SU-DHL-6 (cell line): ENCODE measurements around the gene SCN5A.

ENCODE experiments used
- H2AFZ ChIP-seq: fragments of 200-600 bp; sonication (generic); 2 replicates; pipeline ENCODE4 v1.6.1; 2014; ENCODE audit warnings: low read depth, mild to moderate bottlenecking, moderate library complexity, mixed read lengths, antibody characterized with exemption, low read length; ENCODE audit not compliant: severe bottlenecking
- H3F3A ChIP-seq: fragments of 200-600 bp; shearing (Covaris generic); 2 replicates; pipeline ENCODE4 v1.6.0; 2016; ENCODE audit warnings: antibody characterized with exemption, mild to moderate bottlenecking; ENCODE audit not compliant: insufficient read depth
- H3K27ac ChIP-seq: fragments of 200-600 bp; sonication (generic); 2 replicates; pipeline ENCODE4 v1.5.1; 2016; ENCODE audit warnings: low read depth, mild to moderate bottlenecking, low read length, moderate library complexity, mixed read lengths
- H3K27me3 ChIP-seq: fragments of 200-600 bp; sonication (generic), shearing (Covaris generic); 2 replicates; pipeline ENCODE4 v1.6.0; 2014; ENCODE audit warnings: mild to moderate bottlenecking, low read length
- H3K36me3 ChIP-seq: fragments of 200-600 bp; sonication (generic); 2 replicates; pipeline ENCODE4 v1.6.1; 2014; ENCODE audit warnings: mild to moderate bottlenecking, low read length, mixed read lengths
- H3K4me2 ChIP-seq: fragments of 300-600, 200-600 bp; shearing (Covaris generic), sonication (generic); 2 replicates; pipeline ENCODE4 v1.6.0; 2014; ENCODE audit warnings: low read length, low read depth, mild to moderate bottlenecking; ENCODE audit not compliant: poor library complexity, severe bottlenecking
- H3K4me3 ChIP-seq: fragments of 200-600 bp; sonication (generic); 2 replicates; pipeline ENCODE4 v1.5.1; 2014; ENCODE audit warnings: antibody characterized with exemption, low read length, mild to moderate bottlenecking, mixed read lengths; ENCODE audit not compliant: insufficient read depth, poor library complexity, severe bottlenecking
- H3K79me2 ChIP-seq: fragments of 200-600 bp; sonication (generic); 2 replicates; pipeline ENCODE4 v1.6.1; 2014; ENCODE audit warnings: mild to moderate bottlenecking, low read length, moderate library complexity; ENCODE audit not compliant: insufficient read depth
- H3K9ac ChIP-seq: fragments of 200-600 bp; sonication (generic); 2 replicates; pipeline ENCODE4 v1.7.0; 2014; ENCODE audit warnings: mild to moderate bottlenecking, low read length
- H3K9me2 ChIP-seq: fragments of 200-600 bp; sonication (generic); replicated peaks from 2 replicates; pipeline ENCODE4 v1.6.1; 2014; ENCODE audit warnings: low read length; ENCODE audit not compliant: insufficient read depth
- H3K9me3 ChIP-seq: fragments of 200-600 bp; sonication (generic); 2 replicates; pipeline ENCODE4 v1.6.1; 2014; ENCODE audit warnings: low read length, mixed read lengths; ENCODE audit not compliant: insufficient read depth
- H4K20me1 ChIP-seq: fragments of 200-600 bp; sonication (generic); 2 replicates; pipeline ENCODE4 v1.6.1; 2014; ENCODE audit warnings: low read depth, mild to moderate bottlenecking, antibody characterized with exemption, low read length, moderate library complexity, mixed read lengths
- CTCF ChIP-seq: fragments of 200-600 bp; sonication (generic); IDR thresholded peaks from one replicate; pipeline ENCODE4 v1.5.1; 2017; ENCODE audit warnings: antibody characterized with exemption, mild to moderate bottlenecking, low read length, moderate library complexity; ENCODE audit not compliant: insufficient read depth, poor library complexity, severe bottlenecking
- EZH2phosphoT487 ChIP-seq: fragments of 200-600 bp; sonication (generic), shearing (Covaris generic); conservative IDR thresholded peaks from 2 replicates; pipeline ENCODE4 v1.6.1; 2018; ENCODE audit warnings: mild to moderate bottlenecking, antibody characterized with exemption, low read length, moderate library complexity, mixed read lengths

The SCN5A gene

GRCh38 chr3:38602576-38603250 is 46.8 kb downstream of the SCN5A start:
- Histone ChIP-seq H3K9me2 (no peaks in the 10 kb centered on the region), H3F3A (no peaks in the 10 kb centered on the region), H3K27ac (no peak overlapping the region), H3K4me2 (no peak overlapping the region), H3K9me3 (no peaks in the 10 kb centered on the region), H3K36me3 (no peaks in the 10 kb centered on the region), H3K79me2 (no peaks in the 10 kb centered on the region), H4K20me1 (no peaks in the 10 kb centered on the region), H2AFZ (no peak overlapping the region), H3K9ac (no peak overlapping the region), H3K4me3 (no peak overlapping the region), H3K27me3 (no peaks in the 10 kb centered on the region)
- no peak for TF ChIP-seq EZH2phosphoT487
- TF ChIP-seq CTCF = no peak

GRCh38 chr3:38601956-38602550 is 47.4 kb downstream of the SCN5A start:
- no peak overlapping the region for H2AFZ ChIP-seq
- TF ChIP-seq EZH2phosphoT487 (no peak), CTCF (no peak)
- H3K4me3 ChIP-seq = no peak overlapping the region
- no peaks in the 10 kb centered on the region for H3K79me2 ChIP-seq
- no peak overlapping the region for H3K9ac ChIP-seq
- H3K36me3 ChIP-seq = no peaks in the 10 kb centered on the region
- H3F3A ChIP-seq = no peaks in the 10 kb centered on the region
- no peaks in the 10 kb centered on the region for H3K27me3 ChIP-seq
- H4K20me1 ChIP-seq = no peaks in the 10 kb centered on the region
- H3K9me2 ChIP-seq = no peaks in the 10 kb centered on the region
- H3K9me3 ChIP-seq = no peaks in the 10 kb centered on the region
- no peak overlapping the region for H3K27ac ChIP-seq
- H3K4me2 ChIP-seq = no peak overlapping the region

- Histone ChIP-seq H3F3A (no peaks in the 10 kb centered on the region), H3K9ac (no peak overlapping the region), H3K9me3 (no peaks in the 10 kb centered on the region), H3K36me3 (no peaks in the 10 kb centered on the region), H3K4me2 (no peak overlapping the region), H3K9me2 (no peaks in the 10 kb centered on the region), H3K79me2 (no peaks in the 10 kb centered on the region), H3K27me3 (no peaks in the 10 kb centered on the region), H2AFZ (no peak overlapping the region), H4K20me1 (no peaks in the 10 kb centered on the region), H3K4me3 (no peak overlapping the region), H3K27ac (no peak overlapping the region)
- TF ChIP-seq CTCF (no peak), EZH2phosphoT487 (no peak)
Observed at GRCh38 chr3:38600551-38600950, 48.9 kb downstream of the SCN5A start.
